BJ (cell line): ENCODE results near the gene CCDC30. TPM values are rescaled to one million over a fixed set of nuclear protein-coding genes. Genes with fewer than 3 reads are reported as not detected.
"Not testable (repeated sequence)": the region's sequence is repeated elsewhere in the genome, so short reads cannot be mapped to it uniquely, and the experiment has no call there.

Source experiments
- CTCF ChIA-PET: fragments of 350-600 bp; formaldehyde crosslinking; extraction: SDS; loops from one replicate; lab custom pipeline; 2021; ENCODE audit warnings: antibody characterized with exemption, inconsistent platforms; lab: Yijun Ruan, JAX
- POLR2A ChIA-PET: fragments of 300-600 bp; sonication (Branson Sonifier 250); formaldehyde crosslinking; extraction: SDS; loops from one replicate; lab custom pipeline; 2021; ENCODE audit warnings: antibody characterized with exemption; lab: Charles Lee
- DNase-seq: peaks from one replicate; pipeline ENCODE4 v3.0.0-alpha.2; 2011; ENCODE audit warnings: low read depth
- H3K27me3 ChIP-seq: 2 replicates; pipeline ENCODE4 v1.6.0; 2011; ENCODE audit warnings: low read length; ENCODE audit not compliant: control insufficient read depth, insufficient read depth
- H3K36me3 ChIP-seq: 2 replicates; pipeline ENCODE4 v1.5.1; 2011; ENCODE audit warnings: low read length; ENCODE audit not compliant: control insufficient read depth, insufficient read depth
- H3K4me3 ChIP-seq: 2 replicates; pipeline ENCODE4 v1.5.1; 2011; ENCODE audit warnings: low read depth, mild to moderate bottlenecking, control low read depth, low read length
- CTCF ChIP-seq: IDR thresholded peaks from 2 replicates; pipeline ENCODE4 v1.5.1; 2011; ENCODE audit warnings: low read depth, mild to moderate bottlenecking, control low read depth, inconsistent platforms, low read length, moderate library complexity; ENCODE audit not compliant: insufficient read depth
- polyA plus RNA-seq: library from polyadenylated mRNA; depleted of rRNA; stranded (reverse); fragments of >200 nt; gene quantifications from 2 replicates; pipeline ENCODE4 v1.2.3, GENCODE V29; 2011

Gene CCDC30
- polyA plus RNA-seq, 1 experiment, result 0.26 TPM

- DNase-seq, result no peak
- Histone ChIP-seq H3K27me3 (no peaks in the 10 kb centered on the region), H3K36me3 (peaks cover 3% of the 10 kb centered on the region), H3K4me3 (no peak overlapping the region)
- CTCF ChIA-PET, result interaction anchor here (1.0 to 1.2 kb wide), 3 partner anchors 67 to 532 kb away, joined by 3 to 4 read pairs (median 4); no protein-coding TSS in a partner anchor
- POLR2A ChIA-PET, result interaction anchor here (1.0 kb wide), 1 partner anchor 10 kb away, joined by 3 read pairs; no protein-coding TSS in a partner anchor
- no peak for TF ChIP-seq CTCF
Measured at GRCh38 chr1:42679364-42679983, 216.4 kb downstream of the CCDC30 start.

GRCh38 chr1:42680055-42680454, 217.0 kb downstream of the CCDC30 start:
- DNase-seq, result no peak
- H3K27me3 ChIP-seq, result no peaks in the 10 kb centered on the region
- CTCF ChIA-PET, result interaction anchor here (1.0 kb wide), 1 partner anchor 507 kb away, joined by 3 read pairs; no protein-coding TSS in a partner anchor
- POLR2A ChIA-PET, result no interaction called here
- no peak for TF ChIP-seq CTCF
- peaks cover 3% of the 10 kb centered on the region for H3K36me3 ChIP-seq
- no peak overlapping the region for H3K4me3 ChIP-seq

- H3K4me3 ChIP-seq, result peak overlapping the region; percentile 65
- POLR2A ChIA-PET, result no interaction called here
- CTCF ChIA-PET, result interaction anchor here (1.1 to 2.0 kb wide), 4 partner anchors 10 to 242 kb away, joined by 3 to 6 read pairs (median 4); no protein-coding TSS in a partner anchor
- H3K36me3 ChIP-seq, result peaks cover 1% of the 10 kb centered on the region; the same call in 1 of the 2 replicates
- no peaks in the 10 kb centered on the region for H3K27me3 ChIP-seq
- DNase-seq, result no peak
- no peak for TF ChIP-seq CTCF
Measured at GRCh38 chr1:42680921-42681683, 218.0 kb downstream of the CCDC30 start.

GRCh38 chr1:42681741-42682483, 218.8 kb downstream of the CCDC30 start, which contains the start of gene YBX1:
TSS of gene YBX1 (plus strand) at chr1:42682418. CDS start at chr1:42682566, 148 bp downstream.
- ChIA-PET POLR2A (interaction anchor here (0.5 to 0.7 kb wide), 2 partner anchors 45 to 614 kb away, joined by 4 to 6 read pairs; no protein-coding TSS in a partner anchor), CTCF (interaction anchor here (0.6 to 2.0 kb wide), 6 partner anchors 9 to 241 kb away, joined by 3 to 6 read pairs (median 4); no protein-coding TSS in a partner anchor)
- DNase-seq, result peak; percentile 96
- H3K27me3 ChIP-seq, result no peaks in the 10 kb centered on the region
- H3K4me3 ChIP-seq, result peak within 1 kb of the TSS; percentile 65
- H3K36me3 ChIP-seq, result peaks cover 1% of the 10 kb centered on the region; the same call in 1 of the 2 replicates
- TF ChIP-seq CTCF, result no peak

GRCh38 chr1:42682484-42682738, 219.3 kb downstream of the CCDC30 start:
- peak overlapping the region; percentile 65 for H3K4me3 ChIP-seq
- CTCF ChIA-PET, result interaction anchor here (0.6 to 2.0 kb wide), 2 partner anchors 24 to 60 kb away, joined by 4 to 6 read pairs; no protein-coding TSS in a partner anchor
- not testable (repeated sequence) for H3K36me3 ChIP-seq, DNase-seq, H3K27me3 ChIP-seq
- POLR2A ChIA-PET, result interaction anchor here (0.5 to 0.7 kb wide), 3 partner anchors 45 to 613 kb away, joined by 3 to 6 read pairs (median 4); no protein-coding TSS in a partner anchor
